ENCODE results near the gene CCDC61. TPM values are rescaled to one million over a fixed set of nuclear protein-coding genes. Genes with fewer than 3 reads are reported as not detected.
A peak's percentile ranks its signal among the peaks of the same experiment; 100 is the strongest.

Gene CCDC61
- total and polyA plus RNA-seq, 3 donors from 2014 or later = 25.6 to 32.5 (median 31.2) TPM

DNA sequence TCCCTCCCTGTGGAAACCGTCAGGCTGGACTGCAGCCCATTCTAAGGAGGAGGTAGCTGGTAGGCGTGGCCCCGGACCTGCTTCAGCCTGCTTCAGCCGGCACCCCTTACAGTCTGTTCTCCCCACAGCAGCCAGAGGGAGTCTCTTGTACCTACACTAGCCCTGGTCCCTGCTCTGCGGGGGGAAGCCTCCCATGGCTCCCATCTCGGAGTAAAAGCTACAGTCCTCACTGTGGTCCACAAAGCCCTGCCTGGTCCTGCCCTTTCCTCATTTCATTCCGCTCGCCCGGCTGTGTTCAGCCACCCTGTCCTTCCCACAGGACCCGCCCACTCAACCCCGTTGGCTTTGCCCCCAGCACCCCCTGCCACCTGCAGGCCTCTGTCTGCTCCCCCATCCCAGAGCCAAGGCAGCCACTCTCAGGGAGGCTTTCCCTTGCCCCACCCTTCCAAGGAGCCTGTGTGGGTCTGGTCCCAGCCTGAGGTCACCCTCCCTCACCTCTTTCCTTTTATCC is 26.3 kb downstream of the CCDC61 start:
- 69 to 71% methylated on average over 10 to 11 of the region's 11 CpGs for WGBS, 2 donors
- no peaks in the 10 kb centered on the region for H3K4me1 ChIP-seq
- no peaks in the 10 kb centered on the region for H3K9me3 ChIP-seq
- no peak overlapping the region for H3K27ac ChIP-seq
- TF ChIP-seq, protein P1, sequence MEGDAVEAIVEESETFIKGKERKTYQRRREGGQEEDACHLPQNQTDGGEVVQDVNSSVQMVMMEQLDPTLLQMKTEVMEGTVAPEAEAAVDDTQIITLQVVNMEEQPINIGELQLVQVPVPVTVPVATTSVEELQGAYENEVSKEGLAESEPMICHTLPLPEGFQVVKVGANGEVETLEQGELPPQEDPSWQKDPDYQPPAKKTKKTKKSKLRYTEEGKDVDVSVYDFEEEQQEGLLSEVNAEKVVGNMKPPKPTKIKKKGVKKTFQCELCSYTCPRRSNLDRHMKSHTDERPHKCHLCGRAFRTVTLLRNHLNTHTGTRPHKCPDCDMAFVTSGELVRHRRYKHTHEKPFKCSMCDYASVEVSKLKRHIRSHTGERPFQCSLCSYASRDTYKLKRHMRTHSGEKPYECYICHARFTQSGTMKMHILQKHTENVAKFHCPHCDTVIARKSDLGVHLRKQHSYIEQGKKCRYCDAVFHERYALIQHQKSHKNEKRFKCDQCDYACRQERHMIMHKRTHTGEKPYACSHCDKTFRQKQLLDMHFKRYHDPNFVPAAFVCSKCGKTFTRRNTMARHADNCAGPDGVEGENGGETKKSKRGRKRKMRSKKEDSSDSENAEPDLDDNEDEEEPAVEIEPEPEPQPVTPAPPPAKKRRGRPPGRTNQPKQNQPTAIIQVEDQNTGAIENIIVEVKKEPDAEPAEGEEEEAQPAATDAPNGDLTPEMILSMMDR (IDR thresholded peaks at IDR 0.05) = no peak
- TF ChIP-seq POLR2A (IDR thresholded peaks at IDR 0.05) = no peak
- no peaks in the 10 kb centered on the region for H3K27me3 ChIP-seq
- no peak overlapping the region for H3K4me3 ChIP-seq
- intact Hi-C loops (cut with DNase I; ENCODE audit: low total_unique reads) = loop anchor here (10.0 kb wide), 1 partner anchor 243 kb away; no protein-coding TSS in a partner anchor
- DNase-seq = no peak
- no peaks in the 10 kb centered on the region for H3K36me3 ChIP-seq (ENCODE audit: low read depth, missing control alignments)

DNA sequence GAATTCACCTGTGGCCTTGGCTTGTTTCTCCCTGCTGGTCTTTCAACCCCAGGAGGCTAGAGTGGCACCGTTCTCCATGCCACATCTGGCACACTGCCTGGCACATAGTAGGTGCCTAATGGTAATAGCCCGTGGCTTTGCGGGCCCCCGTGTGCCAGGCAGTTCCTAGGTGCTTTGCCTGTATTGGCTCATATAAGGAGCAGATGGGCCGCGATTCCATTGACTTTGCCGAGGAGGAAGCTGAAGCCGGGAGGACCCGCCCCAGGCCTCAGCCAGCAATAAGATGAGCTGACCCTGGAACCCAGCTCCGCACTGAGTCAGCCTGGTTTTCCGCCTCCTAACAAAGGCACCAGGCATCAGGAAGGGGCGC is 26.8 kb downstream of the CCDC61 start:
- Histone ChIP-seq H3K36me3 (ENCODE audit: low read depth, missing control alignments) (no peaks in the 10 kb centered on the region), H3K27me3 (no peaks in the 10 kb centered on the region), H3K4me1 (no peaks in the 10 kb centered on the region), H3K4me3 (no peak overlapping the region), H3K27ac (no peak overlapping the region), H3K9me3 (no peaks in the 10 kb centered on the region)
- TF ChIP-seq POLR2A (IDR thresholded peaks at IDR 0.05) = no peak
- TF ChIP-seq, protein P1 (IDR thresholded peaks at IDR 0.05) = no peak
- 43 to 55% methylated on average over 12 of the region's 12 CpGs for WGBS, 2 donors
- intact Hi-C loops (cut with DNase I; ENCODE audit: low total_unique reads) = loop anchor here (10.0 kb wide), 1 partner anchor 243 kb away; no protein-coding TSS in a partner anchor
- no peak for DNase-seq

DNA sequence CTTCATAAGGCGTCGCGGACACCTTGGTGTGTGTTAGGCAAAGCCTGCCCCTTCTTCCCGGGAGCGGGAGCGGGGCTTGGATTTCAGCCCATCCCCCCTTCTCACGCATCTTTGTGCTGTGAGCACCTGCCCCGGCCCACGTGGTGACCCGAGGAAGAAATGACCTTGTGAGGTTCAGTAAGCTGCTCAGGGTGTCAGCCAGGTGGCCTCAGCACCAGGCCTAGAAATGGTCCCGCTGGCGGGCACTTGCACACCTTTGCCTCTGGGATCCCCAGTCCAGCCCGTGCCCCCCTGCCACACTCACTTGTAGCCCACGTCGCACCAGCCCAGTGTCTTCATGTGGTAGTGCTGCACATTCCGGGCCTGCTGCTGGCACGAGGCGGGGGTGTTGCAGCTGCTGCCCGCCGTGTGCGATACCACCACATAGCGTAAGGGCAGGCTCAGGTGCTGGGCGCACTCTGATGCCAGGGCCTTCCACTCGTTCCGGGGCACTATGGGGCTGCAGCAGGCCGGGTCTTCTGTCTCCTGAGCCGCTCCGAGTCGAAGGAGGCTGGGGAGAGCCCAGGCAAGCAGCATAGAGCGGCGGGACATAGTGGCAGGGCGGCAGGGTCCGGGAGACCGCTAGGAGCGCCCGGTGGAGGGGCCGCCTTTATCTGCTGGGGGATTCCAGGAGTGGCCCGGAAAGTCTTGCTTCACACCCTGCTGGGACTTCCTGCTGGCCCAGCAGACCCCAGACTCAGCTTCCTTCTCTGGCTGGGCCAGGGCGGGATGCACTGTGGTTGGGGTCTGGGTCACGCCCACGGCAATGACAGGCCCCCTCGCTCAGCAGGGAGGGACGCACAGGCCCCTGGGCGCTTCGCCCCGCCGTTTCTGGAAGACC is 27.4 kb downstream of the CCDC61 start, which contains the start of gene PGLYRP1:
TSS of gene PGLYRP1 (minus strand) at position 623 of the 880 bp plus-strand sequence. CDS start at position 591, 32 bp downstream.
- intact Hi-C loops (cut with DNase I; ENCODE audit: low total_unique reads) = loop anchor here (10.0 kb wide), 1 partner anchor 242 kb away; no protein-coding TSS in a partner anchor
- H3K4me1 ChIP-seq = no peaks in the 10 kb centered on the region
- TF ChIP-seq, protein P1 (IDR thresholded peaks at IDR 0.05) = no peak
- TF ChIP-seq POLR2A (IDR thresholded peaks at IDR 0.05) = no peak
- DNase-seq = no peak
- H3K36me3 ChIP-seq (ENCODE audit: low read depth, missing control alignments) = no peaks in the 10 kb centered on the region
- no peak within 1 kb of the TSS for H3K4me3 ChIP-seq
- no peak within 1 kb of the TSS for H3K27ac ChIP-seq
- whole genome bisulfite sequencing, 2 donors = 31 to 32% methylated on average over 13 to 36 of the region's 47 CpGs
- H3K9me3 ChIP-seq = no peaks in the 10 kb centered on the region
- no peaks in the 10 kb centered on the region for H3K27me3 ChIP-seq

DNA sequence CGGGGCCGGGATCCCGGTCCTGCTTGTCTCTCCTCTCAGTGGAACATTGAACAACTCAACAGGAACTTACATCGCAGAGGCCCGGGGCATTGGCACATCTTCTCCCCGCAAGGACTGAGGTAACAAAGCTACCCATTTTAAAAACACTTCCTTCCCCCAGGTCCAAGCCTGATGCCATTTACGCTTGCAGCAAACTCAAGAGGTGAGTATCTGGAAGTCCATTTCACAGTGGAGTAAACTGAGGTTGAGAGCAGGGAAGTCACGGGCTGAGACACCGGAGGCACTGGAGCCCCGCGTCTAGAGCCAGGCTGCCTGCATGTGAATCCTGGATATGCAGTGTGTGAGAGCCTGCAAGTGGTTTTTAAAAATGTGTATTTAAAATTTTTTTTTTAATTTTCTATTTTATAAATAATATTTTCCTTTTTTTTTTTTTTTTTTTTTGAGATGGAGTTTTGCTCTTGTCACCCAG is 28.1 kb downstream of the CCDC61 start:
- intact Hi-C loops (cut with DNase I; ENCODE audit: low total_unique reads) = loop anchor here (10.0 kb wide), 1 partner anchor 241 kb away; no protein-coding TSS in a partner anchor
- WGBS, 2 donors = 47 to 56% methylated on average over 10 to 11 of the region's 11 CpGs
- no peak for TF ChIP-seq POLR2A (IDR thresholded peaks at IDR 0.05)
- TF ChIP-seq, protein P1 (IDR thresholded peaks at IDR 0.05) = no peak
- Histone ChIP-seq H3K9me3 (no peaks in the 10 kb centered on the region), H3K36me3 (ENCODE audit: low read depth, missing control alignments) (no peaks in the 10 kb centered on the region), H3K4me3 (no peak overlapping the region), H3K27ac (no peak overlapping the region), H3K27me3 (no peaks in the 10 kb centered on the region), H3K4me1 (no peaks in the 10 kb centered on the region)
- DNase-seq = peak; percentile 13
